ENCODE measurements around the gene ARHGAP24. TPM values are rescaled to one million over a fixed set of nuclear protein-coding genes. Genes with fewer than 3 reads are reported as not detected.

ARHGAP24 gene
- total RNA-seq, 4 donors from 2014 or later = 54.8 to 88.6 (median 62.6) TPM

DNA sequence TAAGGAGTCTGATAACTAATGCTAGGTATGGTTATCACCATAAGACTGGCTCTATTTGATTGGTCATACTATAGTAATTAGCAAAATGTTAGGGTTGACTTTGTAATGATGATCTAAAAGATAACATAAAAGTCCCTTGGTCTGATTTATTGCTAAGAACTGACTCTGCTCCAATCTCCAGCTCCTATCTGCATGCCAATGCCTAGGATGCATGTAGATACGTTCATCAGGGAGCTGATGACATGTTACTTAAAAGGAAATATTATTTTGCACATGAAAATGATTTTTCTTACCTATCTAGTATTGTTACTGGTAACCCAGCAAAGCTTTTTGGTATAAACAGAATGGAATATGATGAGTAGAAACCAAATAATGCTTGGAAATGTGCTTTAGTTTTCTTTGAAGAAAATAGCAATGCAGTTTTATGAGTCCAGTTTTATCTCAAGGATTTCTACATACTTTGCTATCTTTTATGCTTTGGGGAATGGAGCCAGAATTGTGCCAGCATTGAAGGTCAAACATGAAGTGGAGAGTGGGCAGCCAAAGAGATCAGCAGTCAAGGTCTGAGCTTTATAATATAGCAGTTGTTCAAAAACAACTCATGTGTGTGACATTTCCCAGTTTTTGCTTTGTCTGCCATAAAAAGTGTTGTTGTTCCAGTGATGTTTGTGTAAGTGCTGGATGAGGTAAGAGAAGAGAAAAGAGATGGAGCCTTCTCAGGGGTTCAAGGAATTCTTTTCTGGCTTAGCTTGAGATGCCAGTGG lies 121.0 kb downstream of the ARHGAP24 start:
- TF ChIP-seq, protein P1, sequence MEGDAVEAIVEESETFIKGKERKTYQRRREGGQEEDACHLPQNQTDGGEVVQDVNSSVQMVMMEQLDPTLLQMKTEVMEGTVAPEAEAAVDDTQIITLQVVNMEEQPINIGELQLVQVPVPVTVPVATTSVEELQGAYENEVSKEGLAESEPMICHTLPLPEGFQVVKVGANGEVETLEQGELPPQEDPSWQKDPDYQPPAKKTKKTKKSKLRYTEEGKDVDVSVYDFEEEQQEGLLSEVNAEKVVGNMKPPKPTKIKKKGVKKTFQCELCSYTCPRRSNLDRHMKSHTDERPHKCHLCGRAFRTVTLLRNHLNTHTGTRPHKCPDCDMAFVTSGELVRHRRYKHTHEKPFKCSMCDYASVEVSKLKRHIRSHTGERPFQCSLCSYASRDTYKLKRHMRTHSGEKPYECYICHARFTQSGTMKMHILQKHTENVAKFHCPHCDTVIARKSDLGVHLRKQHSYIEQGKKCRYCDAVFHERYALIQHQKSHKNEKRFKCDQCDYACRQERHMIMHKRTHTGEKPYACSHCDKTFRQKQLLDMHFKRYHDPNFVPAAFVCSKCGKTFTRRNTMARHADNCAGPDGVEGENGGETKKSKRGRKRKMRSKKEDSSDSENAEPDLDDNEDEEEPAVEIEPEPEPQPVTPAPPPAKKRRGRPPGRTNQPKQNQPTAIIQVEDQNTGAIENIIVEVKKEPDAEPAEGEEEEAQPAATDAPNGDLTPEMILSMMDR (IDR thresholded peaks at IDR 0.05; ENCODE audit: low read depth) = no peak

DNA sequence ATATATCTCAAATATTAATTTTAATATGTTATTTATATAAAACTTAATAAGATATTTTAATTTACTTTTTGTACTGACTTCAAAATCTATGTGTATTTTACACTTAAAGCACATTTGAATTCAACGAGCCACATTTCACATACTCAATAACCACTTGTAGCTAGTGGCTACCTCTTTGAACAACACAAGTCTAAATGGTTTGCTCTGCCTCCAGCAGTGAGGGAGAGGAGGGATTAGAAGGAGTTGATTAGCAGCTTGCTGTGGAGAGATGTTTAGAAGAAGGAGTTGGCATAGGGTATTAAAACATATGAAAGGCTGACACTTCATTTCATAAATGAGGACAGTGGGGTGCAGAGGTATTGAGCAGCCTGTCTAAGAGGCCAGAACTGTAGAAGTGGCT lies 124.0 kb downstream of the ARHGAP24 start:
- TF ChIP-seq, protein P1 (IDR thresholded peaks at IDR 0.05; ENCODE audit: low read depth) = no peak

DNA sequence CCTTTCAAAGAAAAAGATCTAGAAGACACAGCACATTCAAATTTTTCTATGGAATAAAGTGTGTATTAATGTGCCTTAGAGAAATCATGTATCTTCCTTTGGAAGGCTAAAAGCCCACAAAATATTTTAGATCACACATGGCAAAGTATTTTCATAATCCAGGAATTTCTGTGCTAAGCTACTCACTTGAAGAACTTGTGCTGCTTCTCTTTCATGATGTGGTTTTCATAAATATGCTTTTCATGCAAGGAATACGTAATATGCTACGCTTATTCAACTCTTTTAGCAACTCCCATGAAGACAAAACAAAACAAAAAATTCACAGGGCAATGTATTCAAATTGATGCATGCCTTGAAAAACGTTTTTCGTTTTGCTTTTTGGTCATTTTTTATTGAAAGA lies 125.6 kb downstream of the ARHGAP24 start:
- TF ChIP-seq, protein P1 (IDR thresholded peaks at IDR 0.05; ENCODE audit: low read depth) = no peak

DNA sequence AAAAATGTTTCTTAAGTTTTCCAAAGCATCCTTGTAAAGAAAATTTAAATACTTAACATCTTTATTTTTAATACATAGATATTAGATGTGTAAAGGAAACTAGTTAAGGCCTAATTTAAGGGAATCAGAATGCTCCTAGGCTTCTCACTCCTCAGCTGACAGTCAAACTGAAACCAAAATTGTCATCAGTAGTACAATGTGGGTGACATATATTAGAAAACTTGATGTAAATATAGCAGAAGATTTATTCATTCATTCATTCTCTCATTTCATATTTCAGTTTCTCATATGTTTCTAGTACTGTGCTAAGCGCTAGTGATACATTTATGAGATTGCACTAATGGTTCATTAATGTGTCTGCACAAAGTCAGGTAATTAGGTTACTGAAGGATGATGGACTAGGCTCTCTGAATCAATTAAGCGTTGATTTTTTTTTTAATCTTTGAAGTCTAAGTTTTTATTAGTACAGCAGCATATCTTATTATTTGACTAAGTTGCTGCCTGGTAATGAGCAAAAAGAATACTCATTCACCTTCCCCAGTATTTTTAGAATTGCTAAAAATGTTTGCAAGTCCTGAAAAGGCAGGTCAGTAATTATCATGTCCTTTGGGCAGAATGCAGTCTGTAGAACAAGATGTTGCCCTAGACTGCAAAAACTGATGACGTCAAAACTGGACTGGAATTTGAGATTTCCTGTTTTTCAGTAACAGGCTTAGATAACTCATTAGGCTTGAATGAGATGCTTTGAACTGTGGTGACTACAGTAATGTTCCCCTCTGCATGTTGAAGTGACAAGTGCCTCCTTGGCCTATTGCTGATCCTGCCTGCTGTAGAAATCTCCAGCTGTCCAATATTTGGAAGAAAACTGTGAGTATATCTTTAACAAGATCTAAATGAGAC lies 128.7 kb downstream of the ARHGAP24 start:
- TF ChIP-seq, protein P1 (IDR thresholded peaks at IDR 0.05; ENCODE audit: low read depth) = no peak

DNA sequence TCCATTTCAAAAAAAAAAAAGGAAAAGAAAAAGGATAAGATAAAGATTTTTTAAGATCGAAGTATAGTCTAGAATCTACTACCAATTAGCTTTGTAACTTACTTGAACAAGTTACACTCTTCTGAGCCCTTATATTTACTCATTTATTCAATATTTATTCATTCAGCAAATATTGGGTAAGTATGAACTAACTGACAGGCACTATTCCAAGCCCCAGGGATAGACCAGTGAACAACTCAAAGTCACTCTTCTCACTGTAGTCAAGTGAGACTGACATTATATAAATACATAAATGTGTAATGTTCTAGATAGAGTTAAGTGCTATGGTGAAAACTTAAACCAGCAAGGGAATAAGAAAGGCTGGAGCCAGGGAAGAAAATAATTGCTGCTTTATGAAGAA lies 131.6 kb downstream of the ARHGAP24 start:
- TF ChIP-seq, protein P1 (IDR thresholded peaks at IDR 0.05; ENCODE audit: low read depth) = no peak

DNA sequence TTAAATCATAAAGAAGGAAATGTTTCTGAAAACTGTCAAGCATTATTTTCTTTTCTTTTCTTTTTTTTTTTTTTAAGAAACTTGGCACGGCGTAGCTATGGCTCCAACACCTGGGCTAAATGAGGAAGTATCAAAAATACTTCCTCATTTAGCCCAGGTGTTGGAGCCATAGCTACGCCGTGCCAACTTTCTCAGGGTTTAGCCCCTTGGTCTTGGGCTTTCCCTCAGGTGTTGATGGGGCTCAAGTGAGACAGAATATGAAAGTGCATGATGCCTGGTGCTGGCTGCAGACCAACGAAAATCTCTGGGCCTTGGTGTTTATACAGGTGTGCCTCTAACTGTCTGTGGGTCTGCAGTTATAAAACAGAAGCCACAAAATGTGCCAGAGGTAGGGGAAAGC lies 132.7 kb downstream of the ARHGAP24 start:
- TF ChIP-seq, protein P1 (IDR thresholded peaks at IDR 0.05; ENCODE audit: low read depth) = no peak

DNA sequence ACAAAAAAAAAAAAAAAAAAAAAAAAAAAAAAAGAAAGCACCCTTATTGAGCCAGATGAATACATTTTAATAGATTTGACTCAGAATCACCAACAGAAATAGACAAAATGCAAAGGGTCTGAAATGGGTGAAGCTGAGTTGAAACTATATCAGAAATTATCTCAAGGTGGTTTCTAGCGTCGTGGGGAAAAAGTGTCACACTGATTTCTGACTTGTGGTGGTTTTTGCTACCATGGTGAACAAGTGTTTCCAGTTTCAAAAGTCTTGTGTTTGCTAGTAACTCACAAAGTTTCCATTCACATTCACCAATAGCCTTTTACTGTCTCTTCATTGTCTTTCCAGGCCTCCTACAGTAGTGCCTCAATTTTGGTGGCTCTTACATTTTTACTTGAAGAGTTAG lies 135.5 kb downstream of the ARHGAP24 start:
- TF ChIP-seq, protein P1 (IDR thresholded peaks at IDR 0.05; ENCODE audit: low read depth) = no peak

Data from subcutaneous adipose tissue (tissue), 4 donors.